ENCODE results near the gene ITPKA.

DNA sequence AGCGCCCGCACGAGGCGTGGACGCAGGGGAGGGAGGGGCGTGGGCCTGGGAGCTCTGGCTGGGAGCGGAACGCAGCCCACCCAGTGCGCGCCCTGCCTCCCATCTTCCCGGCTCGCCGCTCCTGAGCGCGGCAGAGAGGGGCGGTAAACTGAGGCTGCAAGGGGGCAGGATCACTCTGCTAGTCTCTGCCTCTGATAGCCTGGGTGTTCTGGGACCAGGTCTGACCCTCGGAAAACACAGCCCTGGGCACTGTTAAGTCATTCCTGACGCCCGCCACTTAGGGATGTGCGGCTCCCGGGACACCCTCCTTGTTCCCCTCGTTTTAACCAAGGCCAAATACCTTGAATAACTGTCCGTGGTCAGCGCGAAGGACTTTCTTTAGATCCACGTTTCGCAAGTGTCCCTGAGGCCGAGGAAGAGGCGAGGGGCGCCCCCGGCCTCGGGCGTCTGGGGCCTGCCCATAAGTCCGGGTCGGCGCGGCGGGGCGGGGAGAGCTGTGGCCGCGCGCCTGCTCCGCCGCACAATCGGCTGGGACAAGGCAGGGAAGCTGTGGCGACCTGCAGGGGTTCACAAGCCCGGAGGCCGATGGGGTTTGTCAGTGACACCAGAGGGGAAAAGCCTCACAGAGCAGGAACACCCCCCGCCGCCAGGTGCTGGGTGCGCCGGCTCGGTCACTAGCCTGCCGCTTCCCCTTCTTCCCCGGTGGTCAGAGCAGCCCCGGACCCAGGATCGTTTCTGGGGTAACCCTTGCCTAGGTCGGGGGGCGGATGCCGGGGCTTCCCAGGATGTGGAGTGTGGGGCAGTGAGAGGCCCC is 1.5 kb downstream of the ITPKA start:
- TF ChIP-seq, protein P1, sequence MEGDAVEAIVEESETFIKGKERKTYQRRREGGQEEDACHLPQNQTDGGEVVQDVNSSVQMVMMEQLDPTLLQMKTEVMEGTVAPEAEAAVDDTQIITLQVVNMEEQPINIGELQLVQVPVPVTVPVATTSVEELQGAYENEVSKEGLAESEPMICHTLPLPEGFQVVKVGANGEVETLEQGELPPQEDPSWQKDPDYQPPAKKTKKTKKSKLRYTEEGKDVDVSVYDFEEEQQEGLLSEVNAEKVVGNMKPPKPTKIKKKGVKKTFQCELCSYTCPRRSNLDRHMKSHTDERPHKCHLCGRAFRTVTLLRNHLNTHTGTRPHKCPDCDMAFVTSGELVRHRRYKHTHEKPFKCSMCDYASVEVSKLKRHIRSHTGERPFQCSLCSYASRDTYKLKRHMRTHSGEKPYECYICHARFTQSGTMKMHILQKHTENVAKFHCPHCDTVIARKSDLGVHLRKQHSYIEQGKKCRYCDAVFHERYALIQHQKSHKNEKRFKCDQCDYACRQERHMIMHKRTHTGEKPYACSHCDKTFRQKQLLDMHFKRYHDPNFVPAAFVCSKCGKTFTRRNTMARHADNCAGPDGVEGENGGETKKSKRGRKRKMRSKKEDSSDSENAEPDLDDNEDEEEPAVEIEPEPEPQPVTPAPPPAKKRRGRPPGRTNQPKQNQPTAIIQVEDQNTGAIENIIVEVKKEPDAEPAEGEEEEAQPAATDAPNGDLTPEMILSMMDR (IDR thresholded peaks at IDR 0.05): peak in 1 of 6 experiments; percentile 4
- TF ChIP-seq POLR2A (IDR thresholded peaks at IDR 0.05): no peak
